DMS53 (cell line): Measurements from ENCODE around the gene CTIF.

ENCODE experiments used
- DNase-seq: peaks from one replicate; lab custom pipeline; 2025; lab: John Stamatoyannopoulos, UW

CTIF gene

DNA sequence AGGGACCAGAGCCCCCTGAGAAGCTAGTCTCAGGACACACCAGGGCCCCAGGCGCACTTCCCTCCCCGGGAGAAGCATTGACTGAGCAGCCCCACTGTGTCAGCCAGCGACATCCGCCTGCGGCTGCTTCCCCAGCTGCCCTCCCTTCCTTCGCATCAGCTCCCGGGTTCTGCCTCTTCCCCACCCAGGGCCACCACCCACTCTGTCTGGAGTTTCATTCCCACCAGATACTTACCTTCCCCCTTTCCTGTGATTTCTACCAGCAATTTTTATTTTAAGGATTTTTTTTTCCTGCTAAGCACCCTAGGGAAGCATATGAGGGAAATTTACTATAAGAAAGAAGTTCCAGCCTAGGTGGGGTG is 312.7 kb downstream of the CTIF start:
- no peak for DNase-seq

DNA sequence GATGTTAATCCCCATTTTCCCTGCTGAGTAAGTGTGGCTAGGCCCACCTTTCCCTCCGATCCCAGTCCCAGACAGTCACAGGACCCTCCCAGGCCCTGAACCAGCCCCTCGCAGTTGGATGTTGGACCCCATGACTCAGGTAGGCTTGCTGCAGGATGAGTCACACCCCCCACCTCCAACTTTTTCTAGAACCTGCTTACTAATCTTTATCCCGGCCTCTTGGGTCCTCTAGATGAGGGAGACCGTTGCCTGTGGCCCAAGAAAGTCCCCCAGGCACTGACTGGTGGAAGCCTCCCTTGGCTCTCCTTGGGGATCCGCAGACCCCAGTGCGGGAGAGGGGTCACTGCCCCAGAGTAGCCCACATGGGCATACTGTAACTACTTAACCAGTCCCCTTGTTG is 313.5 kb downstream of the CTIF start:
- DNase-seq, result no peak

DNA sequence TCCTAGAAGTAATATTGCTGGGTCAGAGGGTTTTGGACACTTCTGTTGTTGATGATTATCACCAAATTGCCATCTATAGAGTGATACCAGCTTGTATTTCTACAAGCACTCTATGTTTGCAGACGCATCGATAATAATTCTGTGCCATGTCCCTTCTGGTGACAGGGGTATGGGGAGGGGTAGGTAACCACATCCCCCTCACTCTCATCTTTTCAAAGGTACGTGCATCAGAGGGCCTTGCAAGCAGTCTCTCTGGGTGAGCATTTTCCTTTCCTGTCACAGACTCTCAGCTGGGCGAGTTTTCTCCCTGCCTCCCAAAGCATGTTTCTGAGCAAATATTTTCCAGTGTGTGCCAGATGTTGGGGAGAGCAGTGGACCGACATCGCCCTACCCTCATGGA is 314.0 kb downstream of the CTIF start:
- DNase-seq, result no peak

DNA sequence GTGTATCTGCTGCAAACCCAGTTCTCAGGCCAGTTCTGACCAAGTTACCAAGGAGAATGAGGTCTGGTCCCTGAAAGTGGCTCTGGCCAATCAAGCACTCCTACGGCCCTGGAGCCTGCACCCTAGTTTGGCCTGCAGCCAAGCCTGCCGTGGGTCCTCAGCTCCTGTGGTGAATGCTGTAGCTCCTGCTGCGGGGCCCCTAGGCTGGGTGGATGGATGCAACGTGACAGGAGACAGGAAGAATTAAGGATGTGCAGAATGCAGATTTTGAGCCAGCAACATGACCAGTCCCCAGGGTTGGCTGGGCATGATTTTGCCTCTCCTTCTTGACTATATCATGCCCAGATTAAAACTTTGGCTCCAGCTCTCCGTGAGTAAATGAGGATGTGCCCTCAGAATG is 314.8 kb downstream of the CTIF start:
- no peak for DNase-seq

DNA sequence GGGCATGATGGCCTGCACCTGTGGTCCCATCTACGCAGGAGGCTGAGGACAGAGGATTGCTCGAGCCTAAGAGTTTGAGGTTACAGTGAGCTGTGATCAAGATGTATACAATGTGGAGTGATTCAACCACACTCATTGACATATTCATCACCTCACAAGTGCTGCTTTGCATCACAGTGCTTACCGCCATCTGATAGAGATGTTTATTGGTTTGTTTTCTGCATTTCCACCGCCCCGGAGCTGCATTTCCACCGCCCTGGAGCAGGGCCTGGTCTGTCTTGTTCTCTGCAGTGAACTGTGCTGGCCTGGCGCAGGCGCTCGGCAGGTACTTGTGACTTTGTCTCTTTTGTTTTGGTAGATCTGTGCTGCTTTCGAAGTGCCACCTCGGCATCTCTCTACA is 315.9 kb downstream of the CTIF start:
- DNase-seq, result no peak

DNA sequence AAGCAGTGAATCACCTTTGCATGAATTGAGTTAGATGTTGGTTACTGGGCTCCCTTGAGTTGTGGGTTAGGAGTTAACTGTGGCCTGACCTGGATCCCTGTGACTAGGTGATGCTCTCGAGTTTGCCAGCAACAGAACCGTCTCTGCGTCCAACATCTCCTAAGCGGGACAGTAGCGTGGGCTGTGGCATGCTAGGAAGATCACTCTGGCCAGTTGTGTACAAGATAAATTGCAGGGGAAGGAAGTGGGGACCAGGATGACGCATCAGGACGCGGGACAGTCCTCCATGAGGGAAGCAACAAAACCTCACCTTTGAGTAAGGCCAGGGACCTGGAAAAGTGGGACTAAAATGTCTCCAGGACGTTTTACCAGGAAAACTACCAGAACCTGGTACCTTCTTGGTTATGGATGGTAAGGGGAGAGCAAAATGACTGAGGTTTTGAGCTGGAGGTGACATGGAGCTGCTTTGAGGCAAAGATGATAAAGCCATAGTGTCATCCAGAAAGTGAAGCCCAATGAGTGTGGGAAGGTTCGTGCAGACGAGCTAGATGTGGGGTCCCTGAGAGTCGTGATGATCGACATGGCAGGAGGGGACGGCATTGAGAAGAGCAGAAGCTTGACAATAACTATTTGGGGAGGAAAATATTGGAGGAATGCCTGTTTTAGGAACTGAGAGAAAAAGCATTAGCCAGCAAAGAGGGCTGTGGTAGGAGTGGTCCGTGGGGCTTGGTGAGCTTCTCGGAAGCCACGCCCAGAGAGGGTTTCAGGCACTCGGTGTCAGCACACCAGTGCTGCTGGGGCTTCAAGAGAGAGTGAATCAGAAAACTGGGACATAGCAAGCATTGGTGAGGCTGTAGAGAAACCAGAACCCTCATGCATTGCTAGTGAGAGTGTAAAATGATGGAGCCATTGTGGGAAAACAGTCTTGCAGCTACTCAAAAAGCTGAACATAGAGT is 316.9 kb downstream of the CTIF start:
- DNase-seq, result no peak

DNA sequence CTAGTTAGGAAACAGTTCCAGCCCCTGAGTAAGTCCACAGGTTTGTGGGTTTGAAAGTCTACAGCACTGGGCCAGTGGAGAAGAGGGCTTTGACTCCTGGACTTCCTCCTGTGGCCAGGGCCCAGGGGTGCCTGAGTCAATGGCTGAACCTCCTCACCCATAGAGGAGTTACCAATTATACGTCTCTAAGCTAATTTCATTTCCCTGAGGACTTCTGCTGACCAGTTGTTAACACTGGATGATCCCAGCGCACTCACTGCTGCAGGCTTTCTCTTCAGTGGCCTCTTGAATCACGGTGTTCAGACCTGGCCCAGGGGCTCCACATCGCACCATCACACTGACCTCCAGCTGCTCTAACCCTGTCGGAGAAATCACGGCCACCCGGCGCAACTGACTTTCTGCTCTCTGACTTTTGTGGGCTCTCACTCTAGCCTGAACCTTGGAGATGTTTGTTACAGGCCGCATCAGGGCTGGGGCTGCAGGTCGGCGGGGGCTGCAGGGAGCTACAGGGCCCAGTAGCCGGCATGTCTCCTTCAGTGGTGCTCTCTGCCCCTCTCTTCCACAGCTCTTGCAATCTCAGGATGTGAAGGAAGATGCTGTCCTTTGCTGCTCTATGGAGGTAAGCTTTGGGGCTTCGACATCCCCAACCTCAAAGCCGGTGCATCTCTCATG is 318.3 kb downstream of the CTIF start:
- DNase-seq, result no peak

DNA sequence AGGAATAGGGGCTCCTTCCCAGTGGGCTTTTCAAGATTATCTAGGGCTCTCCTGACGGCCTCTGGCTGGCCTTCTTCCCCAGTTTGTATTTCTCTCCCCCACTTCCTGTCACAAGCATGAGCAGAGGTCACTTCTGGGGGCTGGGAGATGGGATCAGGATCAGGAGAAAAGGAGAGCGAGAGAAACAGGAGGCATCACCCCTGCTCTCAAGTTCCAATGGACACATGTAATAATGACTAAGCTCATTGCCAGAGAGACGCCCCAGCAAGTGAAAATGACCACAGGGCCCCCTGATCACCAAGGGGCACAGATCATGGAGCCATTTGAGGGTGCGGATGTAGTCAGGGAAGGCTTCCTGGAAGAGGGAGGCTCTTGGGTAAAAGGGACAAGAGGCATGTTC is 319.8 kb downstream of the CTIF start:
- no peak for DNase-seq

DNA sequence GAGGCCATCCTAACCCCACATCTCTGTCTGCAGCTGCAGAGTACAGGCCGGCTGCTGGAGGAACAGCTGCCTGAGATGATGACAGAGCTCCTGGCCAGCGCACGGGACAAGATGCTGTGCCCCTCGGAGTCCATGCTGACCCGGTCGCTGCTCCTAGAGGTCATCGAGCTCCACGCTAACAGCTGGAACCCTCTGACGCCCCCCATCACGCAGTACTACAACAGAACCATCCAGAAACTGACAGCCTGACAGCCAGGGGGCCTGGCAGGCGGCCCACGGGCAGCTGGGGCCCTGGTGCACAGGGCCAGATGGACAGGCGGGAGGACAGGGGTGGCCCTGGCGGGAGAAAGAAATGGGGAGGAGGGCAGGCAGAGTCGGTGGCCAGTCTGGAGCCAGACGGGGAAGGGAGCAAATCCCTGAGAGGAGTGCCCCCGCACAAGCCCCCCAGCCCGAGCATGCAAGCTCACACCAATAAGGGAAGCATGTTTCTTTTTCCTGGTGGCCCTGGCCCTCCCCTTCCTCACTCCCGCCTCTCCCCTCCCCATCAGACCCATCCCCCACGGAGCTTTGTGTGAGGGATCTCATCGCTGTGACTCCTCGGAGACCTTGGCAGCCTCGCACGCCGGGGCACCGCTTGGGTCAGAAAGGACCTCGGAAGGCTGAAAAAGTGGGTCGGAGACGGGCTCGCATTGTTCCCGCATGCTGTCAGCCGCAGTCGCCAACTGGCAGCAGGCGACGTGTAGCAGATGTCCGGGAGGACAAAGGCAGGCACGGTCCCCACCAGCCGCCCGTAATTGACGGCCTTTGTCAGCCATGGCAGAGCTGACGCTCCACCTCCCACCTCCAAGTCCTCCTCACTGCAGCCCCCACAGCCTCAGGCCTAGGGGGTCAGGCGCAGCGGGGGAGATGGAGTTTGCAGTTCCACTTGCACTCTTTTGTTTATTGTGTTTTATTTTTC is 320.8 kb downstream of the CTIF start:
- no peak for DNase-seq

DNA sequence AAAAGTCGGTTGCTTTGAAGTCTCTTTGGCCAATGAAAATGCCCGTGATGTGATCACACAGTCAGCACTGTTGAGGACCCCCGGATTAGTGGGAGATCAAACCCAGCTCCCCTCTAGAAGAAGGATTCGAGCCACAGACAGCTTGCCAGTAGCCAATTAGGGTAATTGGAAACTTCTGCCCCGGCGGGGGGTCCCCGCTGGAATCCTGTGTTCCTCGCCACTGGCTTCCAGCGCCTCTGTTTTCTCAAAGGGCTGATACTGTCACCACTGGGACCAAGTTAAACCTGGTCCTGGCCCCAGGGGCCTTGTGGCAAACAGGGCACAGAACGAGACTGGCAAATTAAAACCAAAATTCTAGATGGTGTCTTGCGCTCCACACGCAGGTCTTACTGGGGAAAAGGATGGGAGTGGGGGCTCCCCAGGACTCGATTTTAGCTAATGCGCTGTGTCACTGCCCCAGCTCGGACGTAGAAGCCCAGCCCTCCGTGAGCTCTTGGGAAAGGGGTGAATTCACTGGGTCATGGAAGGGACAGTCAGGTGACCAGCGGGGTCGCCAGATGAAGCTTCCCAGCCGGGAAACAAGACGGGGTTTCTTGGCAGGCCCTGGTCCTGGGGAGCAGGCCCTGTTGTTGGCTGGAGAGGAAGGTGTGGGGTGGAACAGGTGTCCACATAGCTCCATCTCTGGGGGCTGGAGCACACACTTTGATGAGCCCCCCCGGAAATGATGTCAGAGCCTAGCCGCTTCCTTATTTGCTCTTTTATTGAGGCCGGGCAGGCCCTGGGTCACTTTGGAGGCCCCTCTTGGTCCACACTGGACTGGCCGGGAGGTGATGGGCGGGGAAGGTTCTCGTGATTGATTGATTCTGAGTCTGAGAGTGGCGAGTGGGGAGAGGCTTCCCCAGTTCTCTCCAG is 321.7 kb downstream of the CTIF start:
- DNase-seq, result no peak

DNA sequence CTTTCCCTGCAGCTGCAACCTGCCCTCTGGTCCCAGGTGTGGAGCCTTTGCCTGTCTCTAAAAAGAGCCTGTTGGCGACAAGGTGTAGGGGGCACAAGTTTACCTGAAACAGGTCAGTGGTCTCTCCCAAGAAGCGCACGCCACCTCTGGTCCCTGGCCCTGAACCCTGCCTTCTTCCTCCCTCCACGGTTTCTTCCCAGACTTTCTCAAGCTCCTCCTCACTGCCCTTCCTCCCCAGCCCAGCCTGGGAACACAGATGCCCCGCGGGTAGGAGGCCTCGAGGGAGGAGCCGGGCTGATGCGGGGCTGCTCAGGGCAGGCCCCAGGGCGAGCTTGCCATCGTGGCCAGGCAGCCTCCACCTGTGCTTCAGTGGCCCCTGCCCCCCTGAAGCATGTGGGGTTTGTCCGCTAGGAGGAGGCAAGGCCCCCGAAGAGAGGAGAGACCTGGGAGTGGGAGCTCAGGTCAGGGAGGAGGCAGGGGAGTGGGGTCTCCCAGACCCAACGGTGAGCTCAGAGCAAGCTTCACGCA is 322.4 kb downstream of the CTIF start:
- no peak for DNase-seq

DNA sequence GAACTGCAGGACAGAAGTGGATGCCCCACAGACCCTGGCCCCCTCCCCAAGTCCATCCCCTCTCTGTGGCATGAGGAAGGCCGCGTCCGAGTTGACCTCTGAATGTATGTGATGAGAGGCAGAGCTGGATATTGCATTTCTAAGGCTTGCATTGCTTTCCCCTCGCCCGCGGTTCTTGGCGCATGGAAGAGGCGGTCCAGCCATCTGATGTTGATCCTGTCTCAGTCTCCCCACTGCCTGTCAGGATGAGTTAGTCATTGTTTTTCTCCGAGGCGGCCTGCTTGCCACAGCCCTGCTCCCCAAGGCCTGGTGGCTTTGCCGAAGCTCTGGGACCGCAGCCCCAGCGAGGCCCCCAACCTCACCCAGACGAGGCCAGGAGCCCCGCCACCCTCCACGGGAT is 323.3 kb downstream of the CTIF start:
- no peak for DNase-seq

DNA sequence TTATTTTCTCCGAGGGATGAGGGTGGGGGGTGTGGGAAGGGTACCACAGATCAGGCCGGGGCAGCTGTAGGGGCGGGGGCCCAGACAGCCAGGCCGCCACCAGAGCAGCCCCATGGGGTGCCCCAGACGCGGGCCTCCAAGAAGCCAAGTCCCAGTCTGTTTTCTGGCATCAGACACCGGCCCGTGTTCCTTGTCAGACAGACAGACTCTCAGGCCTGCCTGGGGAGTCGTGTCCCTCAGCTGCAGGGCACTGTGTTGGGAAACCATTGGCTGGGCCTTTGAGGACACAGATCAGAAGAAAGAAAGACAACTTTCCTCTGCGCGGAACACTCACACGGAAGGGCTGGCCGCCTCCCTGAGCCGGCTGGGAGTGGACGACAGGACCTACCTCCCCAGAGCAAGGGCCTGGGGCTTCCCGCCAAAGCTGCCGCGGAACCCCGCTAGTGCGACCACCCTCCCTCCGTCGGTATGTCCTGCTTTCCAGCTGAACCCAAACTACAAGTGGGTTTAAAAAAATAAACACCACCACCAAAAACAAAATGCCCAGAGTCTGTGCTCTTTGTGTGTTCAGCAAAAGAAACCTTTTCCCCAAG is 323.9 kb downstream of the CTIF start:
- no peak for DNase-seq

DNA sequence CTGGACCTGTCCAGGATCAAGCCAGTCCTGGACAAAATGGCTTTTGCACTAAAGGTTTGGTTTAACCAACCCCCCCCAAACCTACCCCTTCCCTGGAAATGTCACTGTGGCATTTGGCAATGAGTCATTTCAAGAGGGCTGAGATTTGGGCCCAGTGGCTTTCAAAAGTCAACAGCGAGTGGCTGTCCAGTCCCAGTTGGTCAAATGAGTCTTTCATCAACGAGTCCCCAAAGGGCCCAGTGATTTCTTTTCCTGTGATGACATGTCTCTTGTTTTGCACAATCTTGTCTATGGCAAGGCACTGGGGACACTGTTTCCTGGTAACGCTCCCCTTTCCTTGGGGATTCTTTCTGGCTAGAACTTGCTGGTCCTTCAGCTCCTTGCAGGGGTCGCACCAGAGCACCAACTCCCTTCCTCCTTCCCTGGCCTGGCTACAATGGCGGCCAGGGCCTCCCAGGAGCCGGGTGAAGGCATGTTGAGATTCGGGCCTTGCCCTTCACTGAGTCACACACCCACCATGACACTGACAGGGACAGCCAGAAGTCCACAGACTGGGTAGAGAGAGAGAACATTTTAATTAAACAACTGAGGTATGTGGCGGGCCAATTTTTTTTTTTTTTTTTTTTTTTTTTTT is 324.7 kb downstream of the CTIF start:
- no peak for DNase-seq

DNA sequence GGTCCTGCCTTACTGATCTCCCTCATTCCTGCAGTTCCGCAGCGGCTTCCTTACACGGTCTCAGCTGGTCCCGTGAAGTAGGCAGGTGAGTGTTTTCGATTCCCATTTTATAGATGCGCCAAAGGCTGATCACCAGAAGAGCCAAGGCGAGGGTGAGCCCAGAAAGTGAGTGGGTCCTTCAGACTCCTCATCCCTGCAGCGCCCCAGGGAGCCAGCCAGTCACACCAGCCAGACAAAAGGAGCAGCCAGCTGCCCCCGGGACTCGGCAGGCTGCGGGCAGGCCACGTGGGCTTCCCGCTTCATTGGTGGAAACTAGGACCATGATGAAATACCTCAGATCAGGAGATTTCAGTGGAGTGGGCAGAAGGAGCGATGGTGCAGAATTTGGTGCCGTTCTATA is 326.0 kb downstream of the CTIF start:
- no peak for DNase-seq

DNA sequence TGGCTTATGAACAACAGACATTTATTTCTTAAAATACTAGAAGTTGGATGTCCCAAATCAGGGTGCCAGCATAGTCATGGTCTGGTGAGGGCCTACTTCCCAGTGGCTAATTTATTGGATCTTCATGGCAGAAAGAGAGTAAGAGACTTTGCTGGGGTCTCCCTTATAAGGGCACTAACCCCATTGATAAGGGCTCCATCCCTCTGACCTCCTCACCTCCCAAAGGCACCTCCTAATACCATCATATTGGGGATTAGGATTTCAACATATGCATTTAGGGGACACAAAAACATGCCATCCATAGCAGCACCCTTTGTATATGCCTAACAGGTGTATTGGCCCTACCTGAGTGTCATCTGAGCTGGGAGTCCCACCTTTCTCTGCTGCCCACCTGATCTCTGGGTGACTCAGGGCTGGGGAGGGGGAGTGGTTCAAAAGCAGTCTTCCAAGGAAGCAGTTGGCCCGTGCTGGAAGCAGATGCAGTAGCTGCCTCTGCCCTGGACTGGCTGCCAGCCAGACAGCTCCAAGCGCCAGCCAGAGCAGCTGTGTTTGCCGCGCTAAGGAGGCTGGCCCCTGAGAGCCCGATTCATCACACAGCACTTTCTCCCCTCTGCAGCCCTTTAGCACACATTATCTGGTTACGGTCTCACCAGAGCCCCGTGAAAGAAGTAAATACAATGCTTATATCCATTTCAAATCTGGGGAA is 327.4 kb downstream of the CTIF start:
- DNase-seq, result peak; percentile 98

DNA sequence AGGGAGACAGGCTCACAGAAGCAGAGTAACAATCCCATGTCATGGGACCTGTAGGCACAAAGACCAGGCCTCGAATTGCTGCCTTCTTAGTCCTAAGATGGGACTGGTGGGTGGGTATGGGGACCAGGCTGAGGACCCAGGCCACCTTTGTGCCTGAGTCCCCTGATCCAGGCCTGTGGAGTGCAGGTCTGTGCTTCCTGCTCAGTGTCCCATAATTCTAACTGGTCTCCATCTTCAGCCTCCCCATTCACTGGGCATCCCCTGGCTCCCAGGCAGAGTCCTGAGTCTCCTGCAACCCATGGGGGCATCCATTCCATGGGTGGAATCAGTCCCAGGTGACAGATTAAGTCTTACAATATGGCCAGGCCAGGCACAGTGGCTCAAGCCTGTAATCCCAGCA is 328.0 kb downstream of the CTIF start:
- no peak for DNase-seq

DNA sequence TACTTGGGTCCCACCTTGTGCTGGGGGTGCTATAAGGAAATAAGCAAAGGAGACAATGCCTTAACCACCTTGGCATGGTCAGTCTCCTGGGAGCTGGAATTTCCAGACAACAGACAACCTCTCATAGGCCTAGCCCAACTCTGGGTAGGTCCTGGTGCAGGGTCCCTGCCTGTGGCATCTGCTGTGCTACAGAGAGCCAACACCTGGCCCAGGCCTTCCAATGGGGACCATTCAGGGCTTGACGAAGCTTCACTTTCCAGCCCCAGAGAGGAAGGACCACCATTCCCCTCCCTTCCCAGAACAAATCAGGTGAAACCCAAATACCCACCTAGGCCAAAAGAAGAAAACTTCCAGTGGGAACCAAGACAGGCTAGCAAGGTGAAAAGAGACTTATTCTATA is 329.1 kb downstream of the CTIF start:
- DNase-seq, result no peak
